ENCODE data around the gene PCDHGA5. TPM values are rescaled to one million over a fixed set of nuclear protein-coding genes. Genes with fewer than 3 reads are reported as not detected.
"Not testable (repeated sequence)": the region's sequence is repeated elsewhere in the genome, so short reads cannot be mapped to it uniquely, and the experiment has no call there.

PCDHGA5 gene
- total and polyA plus RNA-seq, 12 donors = 0.59 to 9.7 (median 6.9) TPM

- intact Hi-C loops (cut with DNase I) = loop anchor here in 4 of 10 donors (5.0 to 10.0 kb wide), 4 partner anchors 112 to 198 kb away; partner anchors contain the start of gene PCDHB13 (in 1 of the 4)
- Histone ChIP-seq H3K9me3 (peaks cover 0 to 100% (median 46%) of the 10 kb centered on the region in 11 donors), H3K4me1 (peaks cover 0 to 19% (median 0%) of the 10 kb centered on the region in 9 donors), H3K4me3 (peak within 1 kb of the TSS in 9 of 10 donors; percentile 5 to 48 (median 34)), H3K36me3 (peaks cover 0 to 62% (median 0%) of the 10 kb centered on the region in 9 donors), H3K27me3 (peaks cover 0 to 96% (median 0%) of the 10 kb centered on the region in 7 donors), H3K27ac (peak within 1 kb of the TSS in 4 of 10 donors; percentile 1 to 24 (median 8))
- DNase-seq (no peak), ATAC-seq (peak in 6 of 8 donors; percentile 55 to 65 (median 60))
- WGBS, 2 donors = 27 to 36% methylated on average over 31 of the region's 31 CpGs
- peak; percentile 18 to 59 (median 52) for TF ChIP-seq CTCF (IDR thresholded peaks at IDR 0.05)
These were observed 49.0 kb downstream of the PCDHGA5 start, which contains the start of gene PCDHGA10 for GRCh38 chr5:141412854-141413539. TSS of gene PCDHGA10 (plus strand) at chr5:141412987. CDS start at chr5:141413176, 189 bp downstream.

GRCh38 chr5:141413540-141414069 lies 49.6 kb downstream of the PCDHGA5 start:
- H3K27ac ChIP-seq = peak overlapping the region in 1 of 10 donors; percentile 1
- 23 to 26% methylated on average over 25 of the region's 25 CpGs for WGBS, 2 donors
- peak overlapping the region in 8 of 10 donors; percentile 9 to 48 (median 36) for H3K4me3 ChIP-seq
- ATAC-seq = peak in 4 of 8 donors; percentile 12 to 57 (median 24)
- DNase-seq = no peak
- H3K9me3 ChIP-seq = peaks cover 0 to 100% (median 45%) of the 10 kb centered on the region in 11 donors
- H3K36me3 ChIP-seq = peaks cover 0 to 56% (median 0%) of the 10 kb centered on the region in 9 donors
- intact Hi-C loops (cut with DNase I) = loop anchor here in 4 of 10 donors (5.0 to 10.0 kb wide), 4 partner anchors 111 to 199 kb away; partner anchors contain the start of gene PCDHB13 (in 1 of the 4)
- H3K27me3 ChIP-seq = peaks cover 0 to 96% (median 0%) of the 10 kb centered on the region in 7 donors
- H3K4me1 ChIP-seq = peaks cover 0 to 25% (median 5%) of the 10 kb centered on the region in 9 donors
- TF ChIP-seq CTCF (IDR thresholded peaks at IDR 0.05) = no peak

GRCh38 chr5:141414548-141415274 lies 50.7 kb downstream of the PCDHGA5 start:
- H3K4me3 ChIP-seq, ATAC-seq, H3K27ac ChIP-seq, DNase-seq: not testable (repeated sequence)
- Histone ChIP-seq H3K27me3 (peaks cover 0 to 96% (median 0%) of the 10 kb centered on the region in 7 donors), H3K36me3 (peaks cover 0 to 56% (median 0%) of the 10 kb centered on the region in 9 donors), H3K9me3 (peaks cover 0 to 100% (median 45%) of the 10 kb centered on the region in 11 donors), H3K4me1 (peaks cover 0 to 25% (median 5%) of the 10 kb centered on the region in 9 donors)
- intact Hi-C loops (cut with DNase I) = loop anchor here in 8 of 10 donors (5.0 to 10.0 kb wide), 7 partner anchors 108 to 200 kb away; partner anchors contain the start of gene PCDHB13 (in 1 of the 8)
- 45 to 58% methylated on average over 41 to 46 of the region's 46 CpGs for WGBS, 2 donors

GRCh38 chr5:141415275-141415618 lies 51.3 kb downstream of the PCDHGA5 start:
- not testable (repeated sequence) for DNase-seq, H3K4me3 ChIP-seq, ATAC-seq, H3K27ac ChIP-seq
- intact Hi-C loops (cut with DNase I) = loop anchor here in 8 of 10 donors (5.0 to 10.0 kb wide), 7 partner anchors 107 to 200 kb away; partner anchors contain the start of gene PCDHB13 (in 1 of the 8)
- H3K4me1 ChIP-seq = peaks cover 0 to 25% (median 5%) of the 10 kb centered on the region in 9 donors
- peaks cover 0 to 100% (median 45%) of the 10 kb centered on the region in 11 donors for H3K9me3 ChIP-seq
- peaks cover 0 to 96% (median 0%) of the 10 kb centered on the region in 7 donors for H3K27me3 ChIP-seq
- WGBS, 2 donors = 43 to 45% methylated on average over 24 of the region's 24 CpGs
- H3K36me3 ChIP-seq = peaks cover 0 to 53% (median 0%) of the 10 kb centered on the region in 9 donors

Other genes with a start within 250 kb of the PCDHGA5 start
Only the 30 nearest of the 36 such genes appear.
- 1 to 10 TPM in 5 of 10 donors, under 1 TPM in 5; 0.34 to 3.4 (median 1.1) TPM for gene PCDHB9, start 177.0 kb upstream of the PCDHGA5 start, total RNA-seq
- gene PCDHB9, start 177.0 kb upstream of the PCDHGA5 start, polyA plus RNA-seq = under 1 TPM; 0.25 to 0.59 TPM
- 1 to 10 TPM in 3 of 10 donors, under 1 TPM in 7; 0.28 to 1.3 (median 0.68) TPM for gene PCDHB10, start 171.8 kb upstream of the PCDHGA5 start, total RNA-seq
- gene PCDHB10, start 171.8 kb upstream of the PCDHGA5 start, polyA plus RNA-seq = under 1 TPM; 0.42 to 0.59 TPM
- gene PCDHB11, start 164.5 kb upstream of the PCDHGA5 start, total RNA-seq = 1 to 10 TPM in 7 of 10 donors, under 1 TPM in 3; 0.64 to 2.8 (median 1.4) TPM
- gene PCDHB11, start 164.5 kb upstream of the PCDHGA5 start, polyA plus RNA-seq = under 1 TPM; 0.26 to 0.37 TPM
- 1 to 10 TPM in 6 of 10 donors, under 1 TPM in 4; 0.79 to 1.7 (median 1.1) TPM for gene PCDHB12, start 155.4 kb upstream of the PCDHGA5 start, total RNA-seq
- under 1 TPM; 0.51 to 0.58 TPM for gene PCDHB12, start 155.4 kb upstream of the PCDHGA5 start, polyA plus RNA-seq
- gene PCDHB13, start 150.2 kb upstream of the PCDHGA5 start, total RNA-seq = 1 to 10 TPM; 2.7 to 5.4 (median 3.6) TPM
- gene PCDHB13, start 150.2 kb upstream of the PCDHGA5 start, polyA plus RNA-seq = 1 to 10 TPM; 1.0 to 1.3 TPM
- gene PCDHB14, start 140.8 kb upstream of the PCDHGA5 start, total RNA-seq = 1 to 10 TPM; 1.4 to 9.0 (median 4.2) TPM
- 1 to 10 TPM; 1.2 to 2.2 TPM for gene PCDHB14, start 140.8 kb upstream of the PCDHGA5 start, polyA plus RNA-seq
- gene PCDHB15, start 118.8 kb upstream of the PCDHGA5 start, total RNA-seq = 10 to 100 TPM in 2 of 10 donors, 1 to 10 TPM in 8; 3.3 to 10.5 (median 5.2) TPM
- gene PCDHB15, start 118.8 kb upstream of the PCDHGA5 start, polyA plus RNA-seq = 1 to 10 TPM; 2.3 to 3.4 TPM
- gene SLC25A2, start 60.1 kb upstream of the PCDHGA5 start, total RNA-seq = under 1 TPM in 2 of 10 donors, not detected in 8; 0.28 TPM
- gene SLC25A2, start 60.1 kb upstream of the PCDHGA5 start, polyA plus RNA-seq = under 1 TPM in 1 of 2 donors, not detected in 1; 0.22 TPM
- gene TAF7, start 43.4 kb upstream of the PCDHGA5 start, total RNA-seq = 100 to 1,000 TPM in 8 of 10 donors, 10 to 100 TPM in 2; 93.4 to 111 (median 107) TPM
- 10 to 100 TPM; 33.1 to 89.9 TPM for gene TAF7, start 43.4 kb upstream of the PCDHGA5 start, polyA plus RNA-seq
- 1 to 10 TPM; 2.1 to 5.0 (median 2.8) TPM for gene PCDHGA1, start 33.6 kb upstream of the PCDHGA5 start, total RNA-seq
- gene PCDHGA1, start 33.6 kb upstream of the PCDHGA5 start, polyA plus RNA-seq = 1 to 10 TPM in 1 of 2 donors, under 1 TPM in 1; 0.57 to 1.5 TPM
- 10 to 100 TPM in 6 of 10 donors, 1 to 10 TPM in 4; 7.0 to 15.3 (median 12.2) TPM for gene PCDHGA2, start 25.4 kb upstream of the PCDHGA5 start, total RNA-seq
- gene PCDHGA2, start 25.4 kb upstream of the PCDHGA5 start, polyA plus RNA-seq = 1 to 10 TPM; 1.6 to 2.0 TPM
- gene PCDHGA3, start 20.3 kb upstream of the PCDHGA5 start, total RNA-seq = 10 to 100 TPM; 10.0 to 21.0 (median 15.2) TPM
- 1 to 10 TPM; 1.3 to 7.5 TPM for gene PCDHGA3, start 20.3 kb upstream of the PCDHGA5 start, polyA plus RNA-seq
- 10 to 100 TPM in 3 of 10 donors, 1 to 10 TPM in 7; 5.2 to 13.2 (median 9.0) TPM for gene PCDHGB1, start 14.1 kb upstream of the PCDHGA5 start, total RNA-seq
- gene PCDHGB1, start 14.1 kb upstream of the PCDHGA5 start, polyA plus RNA-seq = 1 to 10 TPM in 1 of 2 donors, under 1 TPM in 1; 0.19 to 7.2 TPM
- gene PCDHGA4, start 9.1 kb upstream of the PCDHGA5 start, total RNA-seq = 10 to 100 TPM in 8 of 10 donors, 1 to 10 TPM in 2; 7.4 to 16.0 (median 10.5) TPM
- gene PCDHGA4, start 9.1 kb upstream of the PCDHGA5 start, polyA plus RNA-seq = 1 to 10 TPM in 1 of 2 donors, under 1 TPM in 1; 0.70 to 4.8 TPM
- 10 to 100 TPM in 7 of 10 donors, 1 to 10 TPM in 3; 8.2 to 17.0 (median 11.5) TPM for gene PCDHGB2, start 4.2 kb upstream of the PCDHGA5 start, total RNA-seq
- 1 to 10 TPM in 1 of 2 donors, under 1 TPM in 1; 0.64 to 5.2 TPM for gene PCDHGB2, start 4.2 kb upstream of the PCDHGA5 start, polyA plus RNA-seq
- 10 to 100 TPM in 3 of 10 donors, 1 to 10 TPM in 7; 7.0 to 14.0 (median 9.3) TPM for gene PCDHGB3, start 6.1 kb downstream of the PCDHGA5 start, total RNA-seq
- 1 to 10 TPM in 1 of 2 donors, under 1 TPM in 1; 0.39 to 5.1 TPM for gene PCDHGB3, start 6.1 kb downstream of the PCDHGA5 start, polyA plus RNA-seq
- gene PCDHGA6, start 9.7 kb downstream of the PCDHGA5 start, total RNA-seq = 10 to 100 TPM in 1 of 10 donors, 1 to 10 TPM in 9; 5.4 to 10.6 (median 8.1) TPM
- 1 to 10 TPM; 1.2 to 9.4 TPM for gene PCDHGA6, start 9.7 kb downstream of the PCDHGA5 start, polyA plus RNA-seq
- gene PCDHGA7, start 18.6 kb downstream of the PCDHGA5 start, total RNA-seq = 10 to 100 TPM in 1 of 10 donors, 1 to 10 TPM in 9; 5.9 to 11.5 (median 8.1) TPM
- gene PCDHGA7, start 18.6 kb downstream of the PCDHGA5 start, polyA plus RNA-seq = 1 to 10 TPM in 1 of 2 donors, under 1 TPM in 1; 0.54 to 6.4 TPM
- 10 to 100 TPM in 1 of 10 donors, 1 to 10 TPM in 9; 5.1 to 10.9 (median 7.3) TPM for gene PCDHGB4, start 23.5 kb downstream of the PCDHGA5 start, total RNA-seq
- 1 to 10 TPM in 1 of 2 donors, under 1 TPM in 1; 0.96 to 3.3 TPM for gene PCDHGB4, start 23.5 kb downstream of the PCDHGA5 start, polyA plus RNA-seq
- 10 to 100 TPM in 1 of 10 donors, 1 to 10 TPM in 9; 7.2 to 11.2 (median 8.7) TPM for gene PCDHGA8, start 28.5 kb downstream of the PCDHGA5 start, total RNA-seq
- gene PCDHGA8, start 28.5 kb downstream of the PCDHGA5 start, polyA plus RNA-seq = 1 to 10 TPM in 1 of 2 donors, under 1 TPM in 1; 0.28 to 3.7 TPM
- 10 to 100 TPM in 2 of 10 donors, 1 to 10 TPM in 8; 6.6 to 12.1 (median 8.2) TPM for gene PCDHGB5, start 33.8 kb downstream of the PCDHGA5 start, total RNA-seq
- 1 to 10 TPM; 1.6 to 3.8 TPM for gene PCDHGB5, start 33.8 kb downstream of the PCDHGA5 start, polyA plus RNA-seq
- 1 to 10 TPM; 4.0 to 8.3 (median 6.0) TPM for gene PCDHGA9, start 38.6 kb downstream of the PCDHGA5 start, total RNA-seq
- gene PCDHGA9, start 38.6 kb downstream of the PCDHGA5 start, polyA plus RNA-seq = 1 to 10 TPM in 1 of 2 donors, under 1 TPM in 1; 0.55 to 7.1 TPM
- 10 to 100 TPM in 1 of 10 donors, 1 to 10 TPM in 9; 4.6 to 10.2 (median 6.6) TPM for gene PCDHGB6, start 43.9 kb downstream of the PCDHGA5 start, total RNA-seq
- gene PCDHGB6, start 43.9 kb downstream of the PCDHGA5 start, polyA plus RNA-seq = 1 to 10 TPM; 1.1 to 5.8 TPM
- gene PCDHGA10, start 48.8 kb downstream of the PCDHGA5 start, total RNA-seq = 1 to 10 TPM; 4.3 to 7.8 (median 6.7) TPM
- 1 to 10 TPM in 1 of 2 donors, under 1 TPM in 1; 0.52 to 3.4 TPM for gene PCDHGA10, start 48.8 kb downstream of the PCDHGA5 start, polyA plus RNA-seq
- 10 to 100 TPM in 8 of 10 donors, 1 to 10 TPM in 2; 5.9 to 12.6 (median 10.5) TPM for gene PCDHGB7, start 53.5 kb downstream of the PCDHGA5 start, total RNA-seq
- gene PCDHGB7, start 53.5 kb downstream of the PCDHGA5 start, polyA plus RNA-seq = 1 to 10 TPM; 1.9 to 5.6 TPM
- gene PCDHGA11, start 56.9 kb downstream of the PCDHGA5 start, total RNA-seq = 1 to 10 TPM; 3.3 to 8.5 (median 5.4) TPM
- gene PCDHGA11, start 56.9 kb downstream of the PCDHGA5 start, polyA plus RNA-seq = 1 to 10 TPM in 1 of 2 donors, under 1 TPM in 1; 0.74 to 7.2 TPM
- 1 to 10 TPM; 5.4 to 9.2 (median 6.1) TPM for gene PCDHGA12, start 66.3 kb downstream of the PCDHGA5 start, total RNA-seq
- 1 to 10 TPM; 1.6 to 5.3 TPM for gene PCDHGA12, start 66.3 kb downstream of the PCDHGA5 start, polyA plus RNA-seq
- gene PCDHGC3, start 111.8 kb downstream of the PCDHGA5 start, total RNA-seq = 10 to 100 TPM; 12.8 to 19.5 (median 15.9) TPM
- gene PCDHGC3, start 111.8 kb downstream of the PCDHGA5 start, polyA plus RNA-seq = 10 to 100 TPM; 43.4 to 48.6 TPM
- gene PCDHGC4, start 120.9 kb downstream of the PCDHGA5 start, total RNA-seq = 1 to 10 TPM; 1.7 to 4.3 (median 3.1) TPM
- 1 to 10 TPM in 1 of 2 donors, under 1 TPM in 1; 0.12 to 5.0 TPM for gene PCDHGC4, start 120.9 kb downstream of the PCDHGA5 start, polyA plus RNA-seq
- 1 to 10 TPM; 2.2 to 4.9 (median 3.3) TPM for gene PCDHGC5, start 124.9 kb downstream of the PCDHGA5 start, total RNA-seq
- 10 to 100 TPM in 1 of 2 donors, under 1 TPM in 1; 0.38 to 10.2 TPM for gene PCDHGC5, start 124.9 kb downstream of the PCDHGA5 start, polyA plus RNA-seq